SK-N-SH (cell line): ENCODE measurements around the gene SHC3.

Experiments
- TCF12 ChIP-seq: IDR thresholded peaks from 2 replicates; pipeline ENCODE4 v1.4.0; 2012
- TF ChIP-seq, protein P1 (sequence below): IDR thresholded peaks from 2 replicates; pipeline ENCODE4 v1.4.0; 2012; ENCODE audit warnings: low read depth
- TF ChIP-seq, protein P2 (sequence below): IDR thresholded peaks from 2 replicates; pipeline ENCODE4 v1.6.1; 2012; ENCODE audit warnings: mild to moderate bottlenecking, low read depth, low read length, moderate library complexity
- TF ChIP-seq, protein P3 (sequence below): IDR thresholded peaks from 2 replicates; pipeline ENCODE4 v1.4.0; 2012; ENCODE audit warnings: low read depth, borderline replicate concordance

DNA sequence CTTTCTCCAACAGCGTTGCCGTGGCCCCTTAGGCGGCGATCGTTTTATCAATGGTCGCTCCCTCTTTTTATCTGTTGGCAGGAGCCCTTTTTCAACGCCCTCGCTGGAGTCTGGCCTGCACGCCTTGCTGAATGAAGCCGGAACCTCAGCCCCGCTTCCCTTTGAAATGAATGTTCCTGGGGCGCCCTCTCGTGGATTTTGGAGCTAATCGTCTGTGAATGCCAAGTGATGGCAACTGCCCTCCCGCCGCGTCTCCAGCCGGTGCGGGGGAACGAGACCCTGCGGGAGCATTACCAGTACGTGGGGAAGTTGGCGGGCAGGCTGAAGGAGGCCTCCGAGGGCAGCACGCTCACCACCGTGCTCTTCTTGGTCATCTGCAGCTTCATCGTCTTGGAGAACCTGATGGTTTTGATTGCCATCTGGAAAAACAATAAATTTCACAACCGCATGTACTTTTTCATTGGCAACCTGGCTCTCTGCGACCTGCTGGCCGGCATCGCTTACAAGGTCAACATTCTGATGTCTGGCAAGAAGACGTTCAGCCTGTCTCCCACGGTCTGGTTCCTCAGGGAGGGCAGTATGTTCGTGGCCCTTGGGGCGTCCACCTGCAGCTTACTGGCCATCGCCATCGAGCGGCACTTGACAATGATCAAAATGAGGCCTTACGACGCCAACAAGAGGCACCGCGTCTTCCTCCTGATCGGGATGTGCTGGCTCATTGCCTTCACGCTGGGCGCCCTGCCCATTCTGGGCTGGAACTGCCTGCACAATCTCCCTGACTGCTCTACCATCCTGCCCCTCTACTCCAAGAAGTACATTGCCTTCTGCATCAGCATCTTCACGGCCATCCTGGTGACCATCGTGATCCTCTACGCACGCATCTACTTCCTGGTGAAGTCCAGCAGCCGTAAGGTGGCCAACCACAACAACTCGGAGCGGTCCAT is 177.4 kb downstream of the SHC3 start:
- TF ChIP-seq, protein P1, sequence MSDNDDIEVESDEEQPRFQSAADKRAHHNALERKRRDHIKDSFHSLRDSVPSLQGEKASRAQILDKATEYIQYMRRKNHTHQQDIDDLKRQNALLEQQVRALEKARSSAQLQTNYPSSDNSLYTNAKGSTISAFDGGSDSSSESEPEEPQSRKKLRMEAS = peak; percentile 70; the same call in 1 of the 2 replicates
- TF ChIP-seq TCF12 = no peak
- TF ChIP-seq, protein P2, sequence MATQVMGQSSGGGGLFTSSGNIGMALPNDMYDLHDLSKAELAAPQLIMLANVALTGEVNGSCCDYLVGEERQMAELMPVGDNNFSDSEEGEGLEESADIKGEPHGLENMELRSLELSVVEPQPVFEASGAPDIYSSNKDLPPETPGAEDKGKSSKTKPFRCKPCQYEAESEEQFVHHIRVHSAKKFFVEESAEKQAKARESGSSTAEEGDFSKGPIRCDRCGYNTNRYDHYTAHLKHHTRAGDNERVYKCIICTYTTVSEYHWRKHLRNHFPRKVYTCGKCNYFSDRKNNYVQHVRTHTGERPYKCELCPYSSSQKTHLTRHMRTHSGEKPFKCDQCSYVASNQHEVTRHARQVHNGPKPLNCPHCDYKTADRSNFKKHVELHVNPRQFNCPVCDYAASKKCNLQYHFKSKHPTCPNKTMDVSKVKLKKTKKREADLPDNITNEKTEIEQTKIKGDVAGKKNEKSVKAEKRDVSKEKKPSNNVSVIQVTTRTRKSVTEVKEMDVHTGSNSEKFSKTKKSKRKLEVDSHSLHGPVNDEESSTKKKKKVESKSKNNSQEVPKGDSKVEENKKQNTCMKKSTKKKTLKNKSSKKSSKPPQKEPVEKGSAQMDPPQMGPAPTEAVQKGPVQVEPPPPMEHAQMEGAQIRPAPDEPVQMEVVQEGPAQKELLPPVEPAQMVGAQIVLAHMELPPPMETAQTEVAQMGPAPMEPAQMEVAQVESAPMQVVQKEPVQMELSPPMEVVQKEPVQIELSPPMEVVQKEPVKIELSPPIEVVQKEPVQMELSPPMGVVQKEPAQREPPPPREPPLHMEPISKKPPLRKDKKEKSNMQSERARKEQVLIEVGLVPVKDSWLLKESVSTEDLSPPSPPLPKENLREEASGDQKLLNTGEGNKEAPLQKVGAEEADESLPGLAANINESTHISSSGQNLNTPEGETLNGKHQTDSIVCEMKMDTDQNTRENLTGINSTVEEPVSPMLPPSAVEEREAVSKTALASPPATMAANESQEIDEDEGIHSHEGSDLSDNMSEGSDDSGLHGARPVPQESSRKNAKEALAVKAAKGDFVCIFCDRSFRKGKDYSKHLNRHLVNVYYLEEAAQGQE = no peak
- TF ChIP-seq, protein P3, sequence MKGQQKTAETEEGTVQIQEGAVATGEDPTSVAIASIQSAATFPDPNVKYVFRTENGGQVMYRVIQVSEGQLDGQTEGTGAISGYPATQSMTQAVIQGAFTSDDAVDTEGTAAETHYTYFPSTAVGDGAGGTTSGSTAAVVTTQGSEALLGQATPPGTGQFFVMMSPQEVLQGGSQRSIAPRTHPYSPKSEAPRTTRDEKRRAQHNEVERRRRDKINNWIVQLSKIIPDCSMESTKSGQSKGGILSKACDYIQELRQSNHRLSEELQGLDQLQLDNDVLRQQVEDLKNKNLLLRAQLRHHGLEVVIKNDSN = no peak
